COLO668 (cell line): ENCODE results near the gene SPEM1.

Source experiments
- DNase-seq: peaks from one replicate; lab custom pipeline; 2025; ENCODE audit not compliant: unreplicated experiment; lab: John Stamatoyannopoulos, UW

The SPEM1 gene

GRCh38 chr17:7398612-7399011 lies 21.5 kb upstream of the SPEM1 start:
- DNase-seq, result no peak

- DNase-seq, result no peak
These were observed 16.9 kb upstream of the SPEM1 start for GRCh38 chr17:7403043-7403726.

GRCh38 chr17:7403727-7403976 lies 16.5 kb upstream of the SPEM1 start:
- DNase-seq, result no peak

GRCh38 chr17:7403977-7404736 lies 16.0 kb upstream of the SPEM1 start, which contains the start of gene TMEM256:
Gene TMEM256 (minus strand): TSS chr17:7404097. CDS start chr17:7404084, 13 bp downstream.
- DNase-seq, result peak; percentile 91

GRCh38 chr17:7404737-7405349 lies 15.3 kb upstream of the SPEM1 start:
- peak; percentile 41 for DNase-seq

- no peak for DNase-seq
These were observed 14.5 kb upstream of the SPEM1 start for GRCh38 chr17:7405350-7406234.

GRCh38 chr17:7406235-7406825 lies 13.8 kb upstream of the SPEM1 start:
- DNase-seq, result no peak

GRCh38 chr17:7407082-7407481 lies 13.0 kb upstream of the SPEM1 start:
- DNase-seq, result no peak

- DNase-seq, result no peak
These were observed 12.5 kb upstream of the SPEM1 start, which contains the start of gene NLGN2 for GRCh38 chr17:7407485-7408251. Gene NLGN2 (plus strand): TSS chr17:7407845. CDS start chr17:7408256, 411 bp downstream.

GRCh38 chr17:7408252-7408727 lies 11.8 kb upstream of the SPEM1 start:
- DNase-seq, result no peak

- DNase-seq, result no peak
These were observed 11.3 kb upstream of the SPEM1 start for GRCh38 chr17:7408863-7409262.

- DNase-seq, result no peak
These were observed 10.4 kb upstream of the SPEM1 start for GRCh38 chr17:7409716-7410115.

- DNase-seq, result no peak
These were observed 9.3 kb upstream of the SPEM1 start for GRCh38 chr17:7410634-7411426.

- no peak for DNase-seq
These were observed 8.7 kb upstream of the SPEM1 start for GRCh38 chr17:7411427-7411750.

- DNase-seq, result no peak
These were observed 6.7 kb upstream of the SPEM1 start for GRCh38 chr17:7413346-7413985.

GRCh38 chr17:7414837-7415236 lies 5.3 kb upstream of the SPEM1 start:
- no peak for DNase-seq

GRCh38 chr17:7415784-7416183 lies 4.3 kb upstream of the SPEM1 start:
- no peak for DNase-seq

GRCh38 chr17:7416323-7416722 lies 3.8 kb upstream of the SPEM1 start:
- DNase-seq, result no peak
